GM19324 (cell line): Measurements from ENCODE around the gene TMCC3.
"Not testable (repeated sequence)": the region's sequence is repeated elsewhere in the genome, so short reads cannot be mapped to it uniquely, and the experiment has no call there.

Experiments
- ATAC-seq: cut with Tn5 transposase; IDR thresholded peaks from one replicate; pipeline ENCODE4 v1.9.1; 2021; ENCODE audit warnings: mild to moderate bottlenecking, moderate library complexity; ENCODE audit not compliant: unreplicated experiment, low FRiP score

TMCC3 gene

DNA sequence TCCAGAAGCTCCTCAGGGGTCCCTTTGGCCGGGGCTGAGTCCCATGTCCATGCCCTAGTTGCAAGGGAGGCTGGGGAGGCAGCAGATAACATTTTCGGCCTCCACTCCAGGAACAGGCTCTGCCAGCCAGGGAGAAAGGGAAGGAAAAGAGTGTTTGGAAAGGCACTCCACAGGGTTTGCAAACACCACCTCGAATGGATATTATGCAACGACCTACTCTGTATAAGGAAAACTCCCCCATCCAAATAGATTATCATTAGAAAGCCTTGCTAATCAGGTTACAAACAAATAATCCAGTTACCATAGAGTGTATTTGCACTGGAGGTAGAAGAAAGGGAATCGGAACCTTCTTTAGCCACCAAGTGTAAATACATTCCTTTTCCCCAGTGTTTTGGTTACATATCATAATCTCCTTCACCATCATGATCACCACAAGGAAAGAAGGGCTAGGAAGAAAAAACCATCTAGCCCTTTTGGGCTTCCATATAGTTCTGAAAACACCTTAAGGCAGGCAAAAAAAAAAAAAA is 40.4 kb downstream of the TMCC3 start:
- ATAC-seq, result no peak

DNA sequence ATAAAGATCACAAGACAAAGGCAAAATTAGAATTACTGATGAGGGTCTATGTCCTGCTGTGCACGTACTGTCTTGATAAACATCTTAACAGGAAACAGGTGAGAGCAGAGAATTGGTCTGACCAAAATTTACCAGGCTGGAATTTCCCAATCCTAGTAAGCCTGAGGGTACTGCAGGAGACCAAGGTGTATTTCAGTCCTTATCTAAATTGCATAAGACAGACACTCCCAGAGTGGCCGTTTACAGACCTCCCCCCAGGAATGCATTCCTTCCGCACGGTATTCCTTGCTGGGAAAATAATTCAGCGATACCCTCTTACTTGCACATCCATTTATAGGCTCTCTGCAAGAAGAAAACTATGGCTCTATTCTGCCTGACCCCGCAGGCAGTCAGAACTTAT is 43.5 kb downstream of the TMCC3 start:
- not testable (repeated sequence) for ATAC-seq

DNA sequence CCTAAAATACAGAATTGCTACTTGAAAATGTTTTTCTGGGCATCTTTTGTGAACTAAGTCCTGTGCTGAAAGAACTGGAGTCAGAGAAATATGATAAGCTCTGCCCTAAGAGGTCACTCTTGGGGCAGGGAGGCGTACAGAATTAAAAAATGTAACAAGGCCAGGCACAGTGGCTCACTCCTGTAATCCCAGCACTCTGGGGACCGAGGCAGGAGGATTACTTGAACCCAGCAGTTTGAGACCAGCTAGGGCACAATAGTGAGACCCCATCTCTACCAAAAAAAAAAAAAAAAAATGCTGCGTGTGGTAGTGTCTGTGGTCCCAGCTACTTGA is 46.0 kb downstream of the TMCC3 start:
- no peak for ATAC-seq

DNA sequence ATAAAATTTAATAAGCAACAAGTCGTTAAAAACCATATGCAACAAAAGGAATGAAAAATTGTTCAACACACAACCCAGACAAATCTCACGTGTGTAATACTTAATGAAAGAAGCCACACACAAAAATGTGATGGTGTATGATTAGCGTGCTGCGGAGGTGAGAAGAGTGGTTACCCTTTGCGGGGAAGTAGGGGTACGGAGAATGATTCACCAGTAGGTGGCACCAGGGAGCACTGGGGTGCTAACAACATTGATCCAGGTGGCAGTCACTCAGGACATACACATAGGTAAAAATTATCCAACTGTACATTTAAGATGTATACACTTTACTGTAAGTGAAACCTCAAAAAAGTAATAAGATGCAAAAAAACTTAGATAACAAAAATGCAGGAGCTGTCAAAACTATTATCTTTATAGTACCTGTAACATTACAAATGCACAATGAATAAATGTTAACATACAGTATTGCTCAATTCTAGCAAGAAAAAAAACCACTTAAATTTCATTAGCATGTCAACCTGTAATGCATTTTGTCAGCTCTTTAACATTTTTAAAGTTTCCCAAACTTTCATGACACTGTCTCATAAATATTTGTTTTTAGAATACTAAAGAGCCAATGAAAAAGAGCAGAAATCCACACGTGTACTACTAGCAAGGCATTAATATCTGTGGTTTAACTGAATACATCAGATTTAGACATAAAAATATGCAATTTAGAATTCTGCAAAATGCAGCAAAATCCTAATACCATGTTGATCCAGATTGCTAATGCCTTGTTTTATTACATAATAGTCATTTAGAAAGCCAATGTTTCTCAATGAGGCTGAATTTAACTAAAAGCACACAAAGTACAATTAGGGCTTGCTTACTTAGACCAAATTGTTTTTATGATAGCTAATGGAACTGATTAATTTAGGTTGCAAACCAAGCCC is 46.7 kb downstream of the TMCC3 start:
- no peak for ATAC-seq

DNA sequence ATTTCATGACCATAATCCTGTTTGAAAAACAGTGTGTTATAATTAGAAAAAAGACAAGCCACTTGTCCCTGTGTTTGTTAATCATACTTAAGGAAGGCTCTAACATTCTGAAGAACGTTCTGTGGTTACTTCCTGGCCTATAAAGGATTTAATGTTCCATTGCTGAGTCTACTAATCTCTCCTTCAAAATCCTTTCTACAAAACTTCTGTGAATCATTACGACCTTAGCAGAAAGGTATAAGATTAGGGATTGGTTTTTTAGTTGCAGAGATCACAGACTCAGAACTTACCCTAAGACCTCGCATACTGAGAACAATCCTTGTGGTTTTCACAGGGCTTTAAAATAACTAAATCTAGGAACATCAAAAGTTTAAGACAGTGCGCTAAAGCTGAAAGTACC is 48.3 kb downstream of the TMCC3 start:
- no peak for ATAC-seq

DNA sequence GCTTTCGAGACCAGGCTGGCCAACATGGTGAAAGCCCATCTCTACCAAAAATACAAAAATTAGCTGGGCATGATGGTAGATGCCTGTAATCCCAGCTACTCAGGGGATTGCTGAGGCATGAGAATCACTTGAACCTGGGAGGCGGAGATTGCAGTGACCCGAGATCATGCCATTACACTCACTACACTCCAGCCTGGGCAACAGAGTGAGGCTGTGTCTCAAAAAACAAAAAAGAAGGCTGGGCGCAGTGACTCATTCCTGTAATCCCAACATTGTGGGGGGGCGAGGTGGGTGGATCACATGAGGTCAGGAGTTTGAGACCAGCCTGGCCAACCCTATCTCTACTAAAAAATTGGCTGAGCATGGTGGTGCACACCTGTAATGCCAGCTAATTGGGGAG is 49.0 kb downstream of the TMCC3 start:
- ATAC-seq, result not testable (repeated sequence)

DNA sequence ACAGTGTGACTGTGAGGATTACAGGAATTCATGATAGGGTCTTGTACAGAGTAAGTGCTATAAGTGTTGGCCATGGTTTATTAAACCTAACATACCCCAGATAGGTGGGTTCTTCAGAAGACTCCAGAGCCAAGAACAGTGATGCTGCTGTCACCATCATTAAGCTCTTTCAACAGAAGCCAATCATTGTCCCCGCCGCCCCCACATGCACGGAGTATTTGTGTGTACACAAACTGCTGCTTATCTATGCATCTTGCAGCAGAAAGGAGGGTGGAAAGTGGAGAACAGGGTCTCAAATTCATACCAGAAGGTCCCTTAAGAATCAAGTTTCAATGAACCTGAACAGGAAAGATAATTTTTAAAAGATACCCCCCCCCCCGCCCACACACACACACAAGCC is 51.2 kb downstream of the TMCC3 start:
- ATAC-seq, result no peak

DNA sequence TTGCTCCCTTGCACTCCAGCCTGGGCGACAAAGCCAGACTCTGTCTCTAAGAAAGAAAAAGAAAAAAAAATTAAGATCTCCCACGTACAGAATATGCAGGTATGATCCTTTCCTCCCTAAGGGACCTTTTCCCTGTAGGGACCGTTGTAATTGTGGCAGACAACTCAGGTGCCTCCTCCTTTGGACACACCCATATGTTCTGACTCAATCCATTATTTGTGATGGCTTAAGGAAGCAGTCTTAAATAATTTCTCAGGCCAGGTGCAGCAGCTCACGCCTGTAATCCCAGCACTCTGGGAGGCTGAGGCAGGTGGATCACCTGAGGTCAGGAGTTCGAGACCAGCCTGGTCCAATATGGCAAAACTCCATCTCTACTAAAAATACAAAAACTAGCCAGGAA is 53.1 kb downstream of the TMCC3 start:
- no peak for ATAC-seq

DNA sequence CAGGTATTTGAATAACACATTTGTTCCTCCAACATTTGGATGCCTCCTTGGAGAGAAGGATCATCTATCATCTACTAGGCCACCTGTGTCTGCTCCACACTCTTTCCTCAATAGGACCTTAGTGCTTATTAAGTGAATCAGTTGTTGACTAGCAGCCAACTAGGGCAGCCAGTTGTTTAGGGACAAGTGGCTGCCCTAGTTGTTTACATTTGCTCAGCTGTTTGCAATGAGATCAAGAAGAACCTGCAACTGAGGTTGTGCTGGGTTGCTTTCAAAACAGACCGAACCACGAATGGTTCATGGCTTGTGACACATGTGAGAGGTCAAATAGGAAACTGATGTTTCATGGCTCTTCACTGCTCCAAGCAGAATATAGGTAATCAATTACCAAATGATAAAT is 53.8 kb downstream of the TMCC3 start:
- ATAC-seq, result no peak

DNA sequence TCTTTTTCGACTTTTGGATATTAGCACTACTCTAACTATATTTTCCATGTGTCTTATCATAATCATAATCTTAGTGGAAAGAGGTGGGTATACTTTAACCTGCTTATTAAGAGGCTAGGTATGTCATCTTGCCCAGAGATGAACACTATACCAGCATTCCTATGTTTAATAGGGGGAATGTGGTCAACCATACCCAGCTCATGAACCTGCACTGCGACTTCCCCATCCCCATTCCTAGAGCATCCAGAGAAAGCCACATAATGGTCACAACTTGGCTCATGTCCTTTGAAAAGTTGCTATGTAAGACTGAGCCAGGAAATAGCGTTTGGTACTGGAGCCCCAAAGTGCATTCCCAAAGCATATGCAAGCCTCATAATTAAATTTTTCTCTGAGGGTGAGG is 55.2 kb downstream of the TMCC3 start:
- ATAC-seq, result no peak

DNA sequence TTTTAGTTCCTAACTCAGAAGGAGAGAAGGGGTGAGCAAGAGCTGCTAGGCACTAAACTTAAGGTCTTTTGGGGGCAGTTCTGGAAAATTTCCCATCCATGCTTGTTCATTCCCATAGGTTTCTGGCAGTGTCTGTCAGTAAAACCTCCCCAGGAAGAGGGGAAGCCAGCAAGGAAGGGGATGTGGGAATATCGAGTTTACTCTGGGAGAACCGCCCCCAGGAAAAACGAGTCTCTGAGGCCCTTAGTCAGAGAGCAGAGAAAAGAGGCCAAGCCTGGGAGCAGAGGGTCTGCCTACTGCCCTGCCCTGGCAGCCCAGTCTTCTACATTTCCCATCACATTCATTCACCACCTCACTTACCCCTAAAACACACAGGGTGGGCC is 55.9 kb downstream of the TMCC3 start:
- no peak for ATAC-seq

DNA sequence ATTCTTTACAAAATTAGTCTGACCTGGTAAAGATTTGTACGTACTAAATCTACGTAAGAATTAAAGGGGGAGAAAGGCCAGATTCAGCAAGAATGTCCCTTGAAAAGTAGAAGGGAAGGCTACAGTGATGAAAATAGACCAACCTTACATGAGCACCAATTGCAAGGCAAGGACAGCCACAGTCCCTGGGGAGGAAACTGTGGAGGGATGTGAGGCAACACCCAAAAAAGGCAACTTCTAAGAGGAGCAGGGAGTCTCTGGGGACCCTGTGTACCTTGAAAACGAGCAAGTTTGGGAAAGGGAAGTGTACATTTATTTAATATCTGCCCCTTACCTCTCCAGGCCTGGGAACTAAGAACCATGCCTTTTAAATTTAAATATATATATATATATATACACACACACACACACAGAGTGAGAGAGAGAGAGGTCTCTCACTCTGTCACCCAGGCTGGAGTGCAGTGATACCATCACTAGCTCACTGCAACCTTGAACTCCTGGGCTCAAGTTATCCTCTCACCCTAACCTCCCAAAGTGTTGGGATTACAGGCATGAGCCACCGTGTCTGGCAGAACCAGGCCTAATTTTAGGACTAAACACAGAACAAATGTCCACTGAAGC is 56.4 kb downstream of the TMCC3 start:
- no peak for ATAC-seq

DNA sequence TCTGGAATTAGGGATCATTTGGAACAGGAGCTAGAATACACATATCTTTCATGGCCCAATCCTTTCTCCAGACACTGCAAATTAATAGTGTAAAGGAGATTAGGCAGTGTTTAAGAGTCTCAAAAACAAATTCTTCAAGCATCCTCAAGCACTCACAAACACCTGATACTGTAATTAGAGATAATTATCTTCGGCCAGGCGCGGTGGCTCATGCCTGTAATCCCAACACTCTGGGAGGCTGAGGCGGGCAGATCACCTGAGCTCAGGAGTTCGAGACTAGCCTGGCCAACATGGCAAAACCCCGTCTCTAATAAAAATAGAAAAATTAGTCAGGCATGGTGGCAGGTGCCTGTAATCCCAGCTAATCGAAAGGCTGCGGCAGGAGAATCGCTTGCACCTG is 57.6 kb downstream of the TMCC3 start:
- not testable (repeated sequence) for ATAC-seq

DNA sequence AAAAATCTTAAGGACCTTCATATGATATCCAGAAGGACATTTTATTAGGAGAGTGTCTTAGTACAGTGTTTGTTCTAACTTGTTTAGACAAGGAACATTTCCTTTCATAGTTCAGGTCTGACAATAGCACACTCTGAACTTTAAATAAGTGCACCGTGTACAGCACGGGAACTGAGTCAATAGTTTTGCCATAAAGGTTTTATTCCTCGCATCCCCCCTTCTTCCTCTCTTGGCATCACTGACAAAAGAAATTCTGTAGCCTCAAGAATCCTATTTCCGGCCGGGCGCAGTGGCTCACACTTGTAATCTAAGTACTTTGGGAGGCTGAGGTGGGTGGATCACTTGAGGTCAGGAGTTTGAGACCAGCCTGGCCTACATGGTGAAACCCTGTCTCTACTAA is 58.3 kb downstream of the TMCC3 start:
- ATAC-seq, result no peak

DNA sequence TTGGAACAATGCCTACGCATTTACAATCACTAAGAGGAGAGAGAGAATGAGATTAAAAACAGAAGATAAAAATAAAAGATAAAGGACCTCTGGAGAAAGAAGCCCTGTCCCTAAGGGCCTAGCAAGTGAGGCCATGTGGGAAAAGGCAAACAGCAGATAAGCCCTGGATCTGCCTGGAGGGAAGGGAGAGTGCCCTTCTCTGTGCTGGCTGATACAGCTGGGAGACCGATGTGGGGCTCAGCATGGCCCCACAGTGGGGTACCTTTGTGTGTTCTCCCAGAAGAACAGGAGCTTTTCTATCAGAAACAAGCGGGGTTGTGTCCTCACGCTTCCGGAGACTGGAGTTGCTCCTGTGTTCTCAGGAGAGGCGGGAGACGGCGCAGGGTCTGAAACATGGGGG is 59.9 kb downstream of the TMCC3 start:
- no peak for ATAC-seq

DNA sequence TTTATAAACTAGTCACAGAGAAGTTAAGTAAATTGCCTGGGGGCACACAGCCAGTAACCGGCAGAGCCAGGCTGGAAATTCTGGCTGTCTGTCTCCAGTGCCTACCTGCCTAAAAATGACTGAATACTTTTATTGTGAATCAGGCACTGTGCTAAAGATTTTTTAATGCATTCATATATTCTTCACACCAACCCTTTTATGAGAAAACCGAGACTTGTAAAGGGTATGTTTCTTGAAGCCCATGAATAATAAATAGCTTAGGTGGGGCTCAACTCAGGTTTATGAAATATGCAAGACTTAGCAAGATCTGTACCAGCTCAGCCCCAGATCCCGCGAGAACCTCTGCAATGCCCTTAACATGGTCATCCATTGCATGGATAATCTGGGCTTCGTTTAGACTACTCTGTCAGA is 60.8 kb downstream of the TMCC3 start:
- no peak for ATAC-seq

DNA sequence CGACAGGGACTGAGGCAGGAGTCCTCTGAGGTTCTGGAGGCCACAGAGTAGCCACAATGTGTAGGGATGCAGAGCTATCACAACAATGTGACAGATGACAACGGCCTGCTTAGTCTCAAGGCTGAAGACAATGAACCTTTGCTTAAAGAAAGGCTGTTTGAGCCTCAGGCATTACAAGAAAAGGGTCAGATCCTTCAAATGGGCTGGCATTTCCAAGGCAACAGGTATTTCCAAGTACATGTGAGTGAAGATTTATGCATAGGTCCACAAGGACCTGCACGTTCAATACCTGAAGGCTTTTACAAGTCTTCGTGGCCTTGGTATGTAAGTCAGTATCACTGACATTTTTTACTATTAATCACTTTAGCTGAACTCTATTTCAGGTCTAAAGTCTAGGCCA is 62.0 kb downstream of the TMCC3 start:
- ATAC-seq, result no peak

DNA sequence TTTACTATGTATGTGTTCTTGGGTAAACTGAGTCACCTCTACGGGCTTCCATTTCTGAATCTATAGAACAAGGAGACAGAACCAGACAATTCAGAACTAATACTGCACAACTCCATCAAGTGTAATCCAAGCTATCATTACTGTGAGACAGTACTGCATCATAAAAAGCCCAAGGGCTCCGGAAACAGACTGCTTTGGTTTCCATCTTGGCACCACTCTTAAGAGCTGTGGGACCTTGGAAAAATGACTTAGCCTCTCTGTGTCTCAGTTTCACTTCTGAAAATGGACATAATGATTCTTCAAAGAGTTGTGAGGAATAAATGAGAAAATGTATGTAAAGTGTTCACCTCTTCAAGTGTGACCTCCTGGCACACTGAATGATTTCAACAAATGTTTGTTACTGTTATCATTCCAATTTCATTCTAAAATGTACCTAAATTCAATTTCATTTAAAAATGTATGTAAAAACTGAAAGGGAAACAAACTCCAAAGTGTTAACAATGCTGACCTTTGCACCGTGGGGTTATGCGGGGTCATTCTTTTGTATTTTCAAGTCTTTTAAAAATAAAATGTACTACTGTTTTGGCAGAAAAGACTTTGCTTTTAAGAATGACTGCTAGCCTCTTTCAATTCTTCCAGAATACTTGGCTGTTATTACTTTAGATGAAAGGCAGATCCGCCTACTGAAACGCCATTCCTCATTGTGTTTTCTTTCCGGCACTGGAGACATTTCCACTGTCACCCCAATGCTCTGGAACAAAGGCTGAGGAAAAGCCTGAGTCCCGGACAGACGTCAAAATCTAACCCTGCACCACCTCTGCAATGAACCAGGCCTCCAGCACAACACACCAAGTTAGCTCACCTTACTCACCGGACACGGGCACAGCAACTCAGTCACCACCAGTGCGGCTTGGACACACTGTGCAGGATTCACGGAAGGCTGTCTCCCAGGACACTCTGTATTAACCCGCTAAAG is 62.8 kb downstream of the TMCC3 start:
- ATAC-seq, result no peak

DNA sequence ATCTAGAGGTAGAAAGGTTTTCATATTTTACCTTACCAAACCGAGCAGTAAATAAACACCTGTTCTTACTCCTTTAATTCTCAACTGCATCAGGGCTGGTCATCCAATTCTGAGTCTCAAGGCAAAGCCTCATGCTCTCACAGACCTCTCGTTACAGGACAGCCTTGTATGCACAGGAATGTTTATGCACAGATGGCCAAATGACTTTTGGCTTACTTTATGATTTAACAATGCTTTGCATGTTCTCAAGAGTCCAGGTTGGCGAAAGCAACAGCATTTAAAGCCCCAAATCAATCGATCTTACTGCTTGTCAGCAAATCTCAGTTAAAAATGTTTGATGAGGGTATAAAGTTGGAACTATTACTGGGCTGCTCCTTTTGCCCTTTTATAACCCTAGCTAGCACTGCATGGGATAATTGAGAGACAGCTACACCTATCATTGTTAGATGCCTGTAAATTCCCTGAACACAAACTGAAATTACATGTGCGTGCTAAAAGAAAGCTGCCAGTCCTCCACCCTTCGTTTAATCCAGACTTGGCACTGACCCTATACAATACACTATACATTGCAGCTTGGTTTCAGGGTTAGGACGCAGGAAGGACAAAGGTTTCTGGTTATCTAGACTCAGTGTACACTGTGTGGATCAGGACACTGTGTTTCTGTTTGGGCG is 63.6 kb downstream of the TMCC3 start:
- no peak for ATAC-seq

DNA sequence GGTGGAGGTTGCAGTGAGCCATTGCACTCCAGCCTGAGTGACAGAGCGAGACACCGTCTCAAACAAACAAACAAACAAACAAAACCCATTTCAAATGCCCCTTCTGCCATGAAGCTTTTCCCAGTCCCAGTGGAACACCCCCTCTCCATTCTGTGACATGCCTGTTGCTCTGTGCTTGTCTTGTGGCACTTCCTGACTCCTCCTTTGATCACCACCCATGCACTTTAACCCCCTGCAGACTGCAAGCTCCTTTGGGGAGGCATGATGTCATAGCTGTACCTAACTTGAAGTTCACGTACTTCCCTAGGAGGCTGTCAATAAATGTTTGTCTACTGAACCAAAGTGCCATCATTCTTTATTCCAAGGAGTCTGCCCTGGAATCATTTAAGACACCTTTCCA is 64.7 kb downstream of the TMCC3 start:
- no peak for ATAC-seq
